HepG2 (cell line): Measurements from ENCODE around the gene YBX2. TPM values are rescaled to one million over a fixed set of nuclear protein-coding genes. Genes with fewer than 3 reads are reported as not detected.

Source experiments
- ATAC-seq: fragments of 200-7000 bp; cut with Tn5 transposase; 3 replicates; pipeline ENCODE4 v1.9.1; 2020; ENCODE audit warnings: mild to moderate bottlenecking, moderate library complexity
- BruUV-seq: library from RNA; stranded (reverse); fragments of 400-500 nt; replicated peaks from 2 replicates; lab custom pipeline; 2021; lab: Mats Ljungman, UMichigan
- CTCF ChIA-PET: fragments of 300-600 bp; formaldehyde crosslinking; extraction: SDS; loops from one replicate; lab custom pipeline; 2021; ENCODE audit warnings: low total read pairs, inconsistent platforms, low intra/inter-chr PET ratio; lab: Yijun Ruan, JAX
- POLR2A ChIA-PET: fragments of 350-600 bp; sonication (Branson Sonifier 250); formaldehyde crosslinking; loops from one replicate; lab custom pipeline; 2020; ENCODE audit warnings: antibody characterized with exemption, inconsistent platforms; lab: Yijun Ruan, JAX
- DNase-seq: peaks from one replicate; pipeline ENCODE4 v3.0.0-alpha.2; 2015; ENCODE audit warnings: low spot score
- FAIRE-seq: peaks from 3 replicates; lab custom pipeline; 2011; peaks lifted over from hg19 to GRCh38; lab: Jason Lieb, UNC
- H2AFZ ChIP-seq: one replicate; pipeline ENCODE4 v1.6.1; 2011; ENCODE audit warnings: low read length, inconsistent platforms
- H3K27ac ChIP-seq: fragments of 300-600 bp; 3 replicates; pipeline ENCODE4 v1.8.0; 2011; ENCODE audit warnings: mixed run types, mild to moderate bottlenecking, mixed read lengths, low read length, inconsistent platforms; ENCODE audit not compliant: insufficient read depth; ENCODE audit errors: extremely low read length
- H3K27me3 ChIP-seq, 2 experiments: fragments of 200-600 bp in 1 of 2; 2 replicates in 1 of 2; 3 replicates in 1 of 2; pipeline versions ENCODE4 v1.6.0 to v1.8.0; 2011; ENCODE audit warnings: low read length in 2 of 2, mild to moderate bottlenecking in 2 of 2, moderate library complexity in 2 of 2, inconsistent platforms in 1 of 2; ENCODE audit not compliant: insufficient read depth in 2 of 2, control insufficient read depth in 1 of 2
- H3K36me3 ChIP-seq, 2 experiments: fragments of 200-600 bp in 1 of 2; replicated peaks in 1 of 2; 2 replicates in 1 of 2; 3 replicates in 1 of 2; pipeline versions ENCODE4 v1.5.1 to v1.8.0; 2011; ENCODE audit warnings: low read length in 2 of 2, inconsistent platforms in 1 of 2; ENCODE audit not compliant: insufficient read depth in 2 of 2, control insufficient read depth in 1 of 2
- H3K4me1 ChIP-seq: 2 replicates; pipeline ENCODE4 v1.5.1; 2012; ENCODE audit warnings: low read length, inconsistent platforms; ENCODE audit not compliant: insufficient read depth
- H3K4me2 ChIP-seq: 2 replicates; pipeline ENCODE4 v1.6.0; 2011; ENCODE audit warnings: low read depth, low read length, inconsistent platforms
- H3K4me3 ChIP-seq, 3 experiments: fragments of 200-600 bp in 1 of 3; sonication (generic), shearing (Covaris generic) in 1 of 3; replicated peaks in 1 of 3; 2 replicates each; pipeline ENCODE4 v1.5.1; 2011 to 2016; ENCODE audit warnings: low read length in 3 of 3, inconsistent platforms in 2 of 3, low read depth in 2 of 3, mild to moderate bottlenecking in 2 of 3, control low read depth in 1 of 3, mixed read lengths in 1 of 3; ENCODE audit not compliant: insufficient read depth in 1 of 3
- H3K79me2 ChIP-seq: one replicate; pipeline ENCODE4 v1.6.1; 2011; ENCODE audit warnings: low read length, inconsistent platforms; ENCODE audit not compliant: insufficient read depth
- H3K9ac ChIP-seq: 2 replicates; pipeline ENCODE4 v1.6.0; 2011; ENCODE audit warnings: mild to moderate bottlenecking, low read depth, low read length, inconsistent platforms; ENCODE audit not compliant: insufficient read depth
- H3K9me3 ChIP-seq: 2 replicates; pipeline ENCODE4 v1.5.1; 2012; ENCODE audit warnings: mild to moderate bottlenecking, low read length
- H4K20me1 ChIP-seq: 2 replicates; pipeline ENCODE4 v1.6.0; 2011; ENCODE audit warnings: inconsistent platforms, mild to moderate bottlenecking, low read length, moderate library complexity; ENCODE audit not compliant: insufficient read depth
- ERF ChIP-seq: IDR thresholded peaks from 2 replicates; pipeline ENCODE4 v1.6.1; 2018; ENCODE audit warnings: missing biosample characterization, missing genetic modification reagents
- FOXA3 ChIP-seq: IDR thresholded peaks from 2 replicates; pipeline ENCODE4 v1.6.1; 2016; ENCODE audit warnings: missing genetic modification reagents, missing compliant biosample characterization
- MZF1 ChIP-seq: sonication (generic); formaldehyde crosslinking; IDR thresholded peaks from 2 replicates; pipeline ENCODE4 v1.8.1; 2023; ENCODE audit warnings: mild to moderate bottlenecking, missing genetic modification reagents, borderline replicate concordance
- SP1 ChIP-seq, 2 experiments: fragments of 450-650 bp in 1 of 2; sonication (generic) in 1 of 2; formaldehyde crosslinking in 1 of 2; IDR thresholded peaks; 2 replicates each; pipeline versions ENCODE4 v1.4.0 to v1.6.1; 2016 to 2020; ENCODE audit warnings: missing genetic modification reagents in 1 of 2
- ZBTB38 ChIP-seq: sonication (generic); formaldehyde crosslinking; IDR thresholded peaks from 2 replicates; pipeline ENCODE4 v1.5.1; 2020; ENCODE audit warnings: mild to moderate bottlenecking, missing genetic modification reagents
- WGBS: methylation state at CpG from one replicate; pipeline ENCODE4 v1.1.6; 2017; ENCODE audit warnings: low lambda C conversion rate; 5-methylcytosine and 5-hydroxymethylcytosine counted together
- in situ Hi-C: cut with HindIII; loops from 2 replicates; pipeline ENCODE4 v1.10.0; 2017; ENCODE audit warnings: low pct_unique_long_range_greater_than_20kb; ENCODE audit not compliant: extremely low pct_ligation_motif_present
- intact Hi-C: fragments of 100-400 bp; cut with micrococcal nuclease; formaldehyde crosslinking; loops from one replicate; pipeline ENCODE4 v1.10.0; 2022; ENCODE audit not compliant: unreplicated experiment
- polyA plus RNA-seq, 8 experiments: library from polyadenylated mRNA; depleted of rRNA in 3 of 8; stranded (reverse) in 7 of 8; unstranded in 1 of 8; fragments of >200 nt; fragmentation: Illumina TruSeq in 4 of 8; extraction: Trizol in 4 of 8; gene quantifications; 2 replicates each; pipeline versions ENCODE4 v1.2.1 to v1.2.3, GENCODE V29; 2011 to 2016; ENCODE audit warnings: low read depth in 4 of 8, missing spikeins in 1 of 8, mixed read lengths in 1 of 8; ENCODE audit not compliant: insufficient read depth in 1 of 8
- total RNA-seq, 5 experiments: library from RNA; depleted of rRNA; stranded (reverse); fragments of >200 nt; fragmentation: Illumina TruSeq; extraction: Trizol; gene quantifications; 2 replicates each; pipeline ENCODE4 v1.2.3, GENCODE V29; 2016; ENCODE audit warnings: low read depth in 1 of 5
- TF ChIP-seq, protein P1 (sequence below): sonication (generic); formaldehyde crosslinking; IDR thresholded peaks from 2 replicates; pipeline ENCODE4 v1.5.0; 2020; ENCODE audit warnings: mild to moderate bottlenecking, missing genetic modification reagents, borderline replicate concordance
- TF ChIP-seq, protein P2 (sequence below): IDR thresholded peaks from 2 replicates; pipeline ENCODE4 v1.6.1; 2012; ENCODE audit warnings: inconsistent platforms
- TF ChIP-seq, protein P3 (sequence below): sonication (generic); formaldehyde crosslinking; IDR thresholded peaks from 2 replicates; pipeline ENCODE4 v1.5.0; 2020; ENCODE audit warnings: mild to moderate bottlenecking, missing genetic modification reagents

Gene YBX2
- total and polyA plus RNA-seq, 2 of the 13 experiments (the other 11 are each of a cell fraction or from before 2014, with no cell fraction given) = 0.12 to 0.22 TPM

DNA sequence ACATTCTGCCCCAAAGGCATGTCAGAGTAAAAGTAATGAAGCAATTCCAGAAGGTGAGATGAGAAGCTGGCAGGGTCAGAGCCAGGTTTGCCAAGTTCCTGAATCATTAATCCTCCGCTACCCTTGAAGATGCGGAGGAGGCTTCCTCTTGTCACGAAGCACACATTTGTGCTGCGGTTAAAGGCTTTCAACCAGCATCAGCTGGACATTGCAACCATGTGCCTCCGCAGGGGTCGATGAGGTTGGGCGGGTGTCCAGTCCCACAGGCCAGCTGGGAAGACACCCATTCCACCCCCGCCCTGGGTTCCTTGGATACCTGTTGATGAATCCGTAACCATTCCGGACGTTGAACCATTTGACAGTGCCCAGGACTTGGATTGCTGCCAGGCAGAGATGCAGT lies 1.3 kb downstream of the YBX2 start:
- POLR2A ChIA-PET = interaction anchor here (1.0 to 3.7 kb wide), 5 partner anchors 11 to 247 kb away, joined by 3 to 35 read pairs (median 3); partner anchors contain the start of genes GABARAP and SLC2A4
- FAIRE-seq = no peak

More for the DNA sequence above, 1.3 kb downstream of the YBX2 start:
- H3K4me2 ChIP-seq = peak overlapping the region; percentile 75
- CTCF ChIA-PET = interaction anchor here (1.1 kb wide), 1 partner anchor 13 kb away, joined by 3 read pairs; no protein-coding TSS in a partner anchor
- H3K4me3 ChIP-seq = peak overlapping the region in 2 of 3 experiments; percentile 29 to 54; a peak in 2 of 6 replicates
- peaks cover 0 to 11% of the 10 kb centered on the region in 2 experiments; a peak in 2 of 5 replicates for H3K27me3 ChIP-seq
- TF ChIP-seq MZF1 (CRISPR knock-in tag) = no peak
- TF ChIP-seq, protein P1, sequence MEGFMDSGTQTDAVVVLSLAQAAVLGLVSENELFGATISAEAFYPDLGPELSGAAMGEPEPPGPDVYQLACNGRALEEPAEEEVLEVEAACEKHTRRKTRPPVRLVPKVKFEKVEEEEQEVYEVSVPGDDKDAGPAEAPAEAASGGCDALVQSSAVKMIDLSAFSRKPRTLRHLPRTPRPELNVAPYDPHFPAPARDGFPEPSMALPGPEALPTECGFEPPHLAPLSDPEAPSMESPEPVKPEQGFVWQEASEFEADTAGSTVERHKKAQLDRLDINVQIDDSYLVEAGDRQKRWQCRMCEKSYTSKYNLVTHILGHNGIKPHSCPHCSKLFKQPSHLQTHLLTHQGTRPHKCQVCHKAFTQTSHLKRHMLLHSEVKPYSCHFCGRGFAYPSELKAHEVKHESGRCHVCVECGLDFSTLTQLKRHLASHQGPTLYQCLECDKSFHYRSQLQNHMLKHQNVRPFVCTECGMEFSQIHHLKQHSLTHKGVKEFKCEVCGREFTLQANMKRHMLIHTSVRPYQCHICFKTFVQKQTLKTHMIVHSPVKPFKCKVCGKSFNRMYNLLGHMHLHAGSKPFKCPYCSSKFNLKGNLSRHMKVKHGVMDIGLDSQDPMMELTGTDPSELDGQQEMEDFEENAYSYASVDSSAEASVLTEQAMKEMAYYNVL = 0 out of 2 replicates have a peak, but pooled peaks have one; percentile 2
- TF ChIP-seq FOXA3 (CRISPR knock-in tag) = no peak
- peak; percentile 43; the same call in 1 of the 2 replicates for TF ChIP-seq ZBTB38 (CRISPR knock-in tag)
- no peak for TF ChIP-seq SP1 (IDR thresholded peaks at IDR 0.05)
- TF ChIP-seq SP1 (CRISPR knock-in tag; IDR thresholded peaks at IDR 0.05) = no peak
- TF ChIP-seq, protein P2, sequence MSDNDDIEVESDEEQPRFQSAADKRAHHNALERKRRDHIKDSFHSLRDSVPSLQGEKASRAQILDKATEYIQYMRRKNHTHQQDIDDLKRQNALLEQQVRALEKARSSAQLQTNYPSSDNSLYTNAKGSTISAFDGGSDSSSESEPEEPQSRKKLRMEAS = 0 out of 2 replicates have a peak, but pooled peaks have one; percentile 6
- TF ChIP-seq, protein P3, sequence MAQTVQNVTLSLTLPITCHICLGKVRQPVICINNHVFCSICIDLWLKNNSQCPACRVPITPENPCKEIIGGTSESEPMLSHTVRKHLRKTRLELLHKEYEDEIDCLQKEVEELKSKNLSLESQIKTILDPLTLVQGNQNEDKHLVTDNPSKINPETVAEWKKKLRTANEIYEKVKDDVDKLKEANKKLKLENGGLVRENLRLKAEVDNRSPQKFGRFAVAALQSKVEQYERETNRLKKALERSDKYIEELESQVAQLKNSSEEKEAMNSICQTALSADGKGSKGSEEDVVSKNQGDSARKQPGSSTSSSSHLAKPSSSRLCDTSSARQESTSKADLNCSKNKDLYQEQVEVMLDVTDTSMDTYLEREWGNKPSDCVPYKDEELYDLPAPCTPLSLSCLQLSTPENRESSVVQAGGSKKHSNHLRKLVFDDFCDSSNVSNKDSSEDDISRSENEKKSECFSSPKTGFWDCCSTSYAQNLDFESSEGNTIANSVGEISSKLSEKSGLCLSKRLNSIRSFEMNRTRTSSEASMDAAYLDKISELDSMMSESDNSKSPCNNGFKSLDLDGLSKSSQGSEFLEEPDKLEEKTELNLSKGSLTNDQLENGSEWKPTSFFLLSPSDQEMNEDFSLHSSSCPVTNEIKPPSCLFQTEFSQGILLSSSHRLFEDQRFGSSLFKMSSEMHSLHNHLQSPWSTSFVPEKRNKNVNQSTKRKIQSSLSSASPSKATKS (CRISPR knock-in tag) = no peak
- no peak for TF ChIP-seq ERF (CRISPR knock-in tag)
- TF ChIP-seq, all 625 proteins: peak for 3
- H2AFZ ChIP-seq = no peak overlapping the region
- BruUV-seq = no TSS peak
- H3K9ac ChIP-seq = no peak overlapping the region; the same call in 1 of the 2 replicates
- ATAC-seq (no peak), DNase-seq (no peak)
- no peak overlapping the region for H3K27ac ChIP-seq
- H3K9me3 ChIP-seq = no peaks in the 10 kb centered on the region
- H3K79me2 ChIP-seq = no peaks in the 10 kb centered on the region
- WGBS = 51% methylated on average over 8 of the region's 11 CpGs
- H3K36me3 ChIP-seq = no peaks in the 10 kb centered on the region
- no peaks in the 10 kb centered on the region for H4K20me1 ChIP-seq
- intact Hi-C loops = no loop called here
- in situ Hi-C loops = no loop called here
- peaks cover 41% of the 10 kb centered on the region for H3K4me1 ChIP-seq
